HG03135 (cell line): ENCODE measurements around the gene NMBR.
"Not testable (repeated sequence)": the region's sequence is repeated elsewhere in the genome, so short reads cannot be mapped to it uniquely, and the experiment has no call there.

Experiments
- ATAC-seq: cut with Tn5 transposase; IDR thresholded peaks from one replicate; pipeline ENCODE4 v1.9.1; 2021; ENCODE audit warnings: mild to moderate bottlenecking, moderate library complexity; ENCODE audit not compliant: unreplicated experiment

The NMBR gene

GRCh38 chr6:142146828-142147662, at the start of gene NMBR, which contains the start of gene VTA1:
NMBR (minus strand) TSS chr6:142147122; CDS start chr6:142088658, 58,464 bp downstream.
VTA1 (plus strand) TSS chr6:142147263; CDS start chr6:142147288, 25 bp downstream.
- peak; percentile 100 for ATAC-seq

GRCh38 chr6:142195862-142196541, 49.1 kb upstream of the NMBR start:
- no peak for ATAC-seq

- no peak for ATAC-seq
Observed at GRCh38 chr6:142193621-142194020, 46.7 kb upstream of the NMBR start.

GRCh38 chr6:142192343-142192742, 45.4 kb upstream of the NMBR start:
- no peak for ATAC-seq

- ATAC-seq: no peak
Observed at GRCh38 chr6:142189057-142189456, 42.1 kb upstream of the NMBR start.

GRCh38 chr6:142188341-142188740, 41.4 kb upstream of the NMBR start:
- not testable (repeated sequence) for ATAC-seq

- ATAC-seq: no peak
Observed at GRCh38 chr6:142187209-142187608, 40.3 kb upstream of the NMBR start.

GRCh38 chr6:142185641-142186040, 38.7 kb upstream of the NMBR start:
- ATAC-seq: no peak

GRCh38 chr6:142184307-142184706, 37.4 kb upstream of the NMBR start:
- ATAC-seq: no peak

GRCh38 chr6:142183351-142183750, 36.4 kb upstream of the NMBR start:
- no peak for ATAC-seq

- no peak for ATAC-seq
Observed at GRCh38 chr6:142182004-142182403, 35.1 kb upstream of the NMBR start.

- ATAC-seq: no peak
Observed at GRCh38 chr6:142178129-142178528, 31.2 kb upstream of the NMBR start.

GRCh38 chr6:142174703-142175102, 27.8 kb upstream of the NMBR start:
- no peak for ATAC-seq

GRCh38 chr6:142173980-142174379, 27.1 kb upstream of the NMBR start:
- ATAC-seq: no peak

GRCh38 chr6:142172758-142173157, 25.8 kb upstream of the NMBR start:
- ATAC-seq: no peak

GRCh38 chr6:142171351-142171750, 24.4 kb upstream of the NMBR start:
- ATAC-seq: no peak

GRCh38 chr6:142167486-142167885, 20.6 kb upstream of the NMBR start:
- no peak for ATAC-seq

- ATAC-seq: no peak
Observed at GRCh38 chr6:142167071-142167470, 20.1 kb upstream of the NMBR start.

- no peak for ATAC-seq
Observed at GRCh38 chr6:142165227-142165626, 18.3 kb upstream of the NMBR start.

GRCh38 chr6:142162780-142163179, 15.9 kb upstream of the NMBR start:
- ATAC-seq: no peak

- ATAC-seq: not testable (repeated sequence)
Observed at GRCh38 chr6:142156758-142157068, 9.8 kb upstream of the NMBR start.
